CD4-positive, alpha-beta T cell treated with Interleukin-4 for 4 hours (primary cell): ENCODE measurements around the gene RFFL.
"Not testable (repeated sequence)": the region's sequence is repeated elsewhere in the genome, so short reads cannot be mapped to it uniquely, and the experiment has no call there.

Experiments used
- DNase-seq: peaks from one replicate; pipeline ENCODE4 v3.0.0-alpha.2; 2020

The RFFL gene

GRCh38 chr17:35046245-35046644, 17.3 kb downstream of the RFFL start:
- no peak for DNase-seq

- DNase-seq = not testable (repeated sequence)
Observed at GRCh38 chr17:35045458-35045979, 18.0 kb downstream of the RFFL start.

- no peak for DNase-seq
Observed at GRCh38 chr17:35044181-35044580, 19.3 kb downstream of the RFFL start.

- no peak for DNase-seq
Observed at GRCh38 chr17:35041390-35041789, 22.1 kb downstream of the RFFL start.

GRCh38 chr17:35038453-35038852, 25.1 kb downstream of the RFFL start:
- DNase-seq = no peak

- DNase-seq = no peak
Observed at GRCh38 chr17:35030780-35031179, 32.7 kb downstream of the RFFL start.

- no peak for DNase-seq
Observed at GRCh38 chr17:35028531-35029262, 34.8 kb downstream of the RFFL start.

- DNase-seq = not testable (repeated sequence)
Observed at GRCh38 chr17:35028097-35028496, 35.4 kb downstream of the RFFL start.

GRCh38 chr17:35025541-35025940, 38.0 kb downstream of the RFFL start:
- no peak for DNase-seq

GRCh38 chr17:35023538-35023937, 40.0 kb downstream of the RFFL start:
- no peak for DNase-seq

- DNase-seq = peak; percentile 86
Observed at GRCh38 chr17:35022536-35023063, 40.9 kb downstream of the RFFL start.

GRCh38 chr17:35021520-35022380, 41.8 kb downstream of the RFFL start:
- DNase-seq = no peak

- no peak for DNase-seq
Observed at GRCh38 chr17:35019386-35020179, 43.9 kb downstream of the RFFL start.

GRCh38 chr17:35018814-35019213, 44.7 kb downstream of the RFFL start:
- no peak for DNase-seq

- DNase-seq = no peak
Observed at GRCh38 chr17:35017021-35017420, 46.5 kb downstream of the RFFL start.

GRCh38 chr17:35016369-35016768, 47.1 kb downstream of the RFFL start:
- DNase-seq = no peak

- DNase-seq = no peak
Observed at GRCh38 chr17:35011671-35012216, 51.8 kb downstream of the RFFL start.

GRCh38 chr17:35010093-35010492, 53.4 kb downstream of the RFFL start:
- no peak for DNase-seq

GRCh38 chr17:35006961-35007360, 56.5 kb downstream of the RFFL start:
- no peak for DNase-seq

- DNase-seq = no peak
Observed at GRCh38 chr17:35006345-35006744, 57.2 kb downstream of the RFFL start.

GRCh38 chr17:35003778-35004177, 59.7 kb downstream of the RFFL start:
- DNase-seq = no peak

- no peak for DNase-seq
Observed at GRCh38 chr17:35002876-35003551, 60.5 kb downstream of the RFFL start.
